Stimulated activated CD8-positive, alpha-beta memory T cell treated with anti-CD3 and anti-CD28 coated beads, Interleukin-12 subunit alpha, Interleukin-12 subunit beta, amount 100 ng/mL, for 24 hours (primary cell): ENCODE results near the gene MYO1G.

ENCODE experiments used
- DNase-seq: peaks from one replicate; pipeline ENCODE4 v3.0.0-alpha.2; 2020; ENCODE audit errors: extremely low read depth

Gene MYO1G

GRCh38 chr7:44967571-44968446 lies 11.0 kb downstream of the MYO1G start:
- DNase-seq: no peak

- DNase-seq: no peak
These were observed 11.9 kb downstream of the MYO1G start for GRCh38 chr7:44966731-44967538.

GRCh38 chr7:44965937-44966730 lies 12.7 kb downstream of the MYO1G start:
- DNase-seq: no peak

GRCh38 chr7:44965441-44965903 lies 13.3 kb downstream of the MYO1G start:
- no peak for DNase-seq

GRCh38 chr7:44964831-44965440 lies 13.9 kb downstream of the MYO1G start:
- DNase-seq: no peak

GRCh38 chr7:44964384-44964830 lies 14.4 kb downstream of the MYO1G start:
- no peak for DNase-seq

GRCh38 chr7:44963364-44964290 lies 15.2 kb downstream of the MYO1G start:
- no peak for DNase-seq

- DNase-seq: no peak
These were observed 16.1 kb downstream of the MYO1G start for GRCh38 chr7:44962483-44963251.

- DNase-seq: no peak
These were observed 16.9 kb downstream of the MYO1G start for GRCh38 chr7:44961844-44962482.

GRCh38 chr7:44960011-44960580 lies 18.7 kb downstream of the MYO1G start:
- DNase-seq: no peak

- no peak for DNase-seq
These were observed 19.3 kb downstream of the MYO1G start for GRCh38 chr7:44959433-44959951.

GRCh38 chr7:44958645-44959344 lies 20.0 kb downstream of the MYO1G start:
- no peak for DNase-seq

GRCh38 chr7:44956157-44956766 lies 22.6 kb downstream of the MYO1G start:
- no peak for DNase-seq

GRCh38 chr7:44955733-44956132 lies 23.1 kb downstream of the MYO1G start:
- no peak for DNase-seq

GRCh38 chr7:44953156-44953555 lies 25.7 kb downstream of the MYO1G start:
- no peak for DNase-seq

- no peak for DNase-seq
These were observed 29.5 kb downstream of the MYO1G start for GRCh38 chr7:44949303-44949702.

GRCh38 chr7:44945479-44945878 lies 33.3 kb downstream of the MYO1G start:
- DNase-seq: no peak
